MCF 10A (cell line): ENCODE results near the gene GTF3C4. TPM values are rescaled to one million over a fixed set of nuclear protein-coding genes. Genes with fewer than 3 reads are reported as not detected.
"Not testable (repeated sequence)": the region's sequence is repeated elsewhere in the genome, so short reads cannot be mapped to it uniquely, and the experiment has no call there.

Experiments used
- BruUV-seq: library from RNA; stranded (reverse); fragments of 400-500 nt; replicated peaks from 2 replicates; lab custom pipeline; 2021; lab: Mats Ljungman, UMichigan
- CTCF ChIA-PET: fragments of 300-600 bp; sonication (Branson Sonifier 250); formaldehyde crosslinking; extraction: SDS; loops from one replicate; lab custom pipeline; 2021; ENCODE audit warnings: antibody characterized with exemption, inconsistent platforms; lab: Yijun Ruan, JAX
- POLR2A ChIA-PET: fragments of 300-600, 350-650 bp; sonication (Branson Sonifier 250); formaldehyde crosslinking; extraction: SDS; loops from one replicate; lab custom pipeline; 2020; ENCODE audit warnings: antibody characterized with exemption, inconsistent platforms; lab: Yijun Ruan, JAX
- DNase-seq: peaks from one replicate; pipeline ENCODE4 v3.0.0-alpha.2; 2018; ENCODE audit not compliant: unreplicated experiment
- H3K27ac Mint-ChIP-seq: one replicate; pipeline ENCODE4 v1.8.0; 2022; ENCODE audit warnings: mild to moderate bottlenecking, low read depth, mixed read lengths; ENCODE audit not compliant: unreplicated experiment
- H3K27me3 Mint-ChIP-seq: one replicate; pipeline ENCODE4 v1.8.0; 2022; ENCODE audit warnings: mixed read lengths; ENCODE audit not compliant: insufficient read depth, unreplicated experiment
- H3K36me3 Mint-ChIP-seq: one replicate; pipeline ENCODE4 v1.8.0; 2022; ENCODE audit warnings: mild to moderate bottlenecking, moderate library complexity, mixed read lengths; ENCODE audit not compliant: insufficient read depth, unreplicated experiment
- H3K4me1 Mint-ChIP-seq: one replicate; pipeline ENCODE4 v1.8.0; 2022; ENCODE audit warnings: mixed read lengths; ENCODE audit not compliant: insufficient read depth, unreplicated experiment
- H3K4me3 Mint-ChIP-seq: one replicate; pipeline ENCODE4 v1.8.0; 2022; ENCODE audit warnings: mild to moderate bottlenecking, moderate library complexity, mixed read lengths; ENCODE audit not compliant: unreplicated experiment
- H3K9me3 Mint-ChIP-seq: one replicate; pipeline ENCODE4 v1.8.0; 2022; ENCODE audit warnings: mixed read lengths; ENCODE audit not compliant: unreplicated experiment
- intact Hi-C: fragments of 100-400 bp; cut with micrococcal nuclease; formaldehyde crosslinking; loops from 2 replicates; pipeline ENCODE4 v1.14.1; 2022
- total RNA-seq: library from RNA; stranded (reverse); gene quantifications from 2 replicates; pipeline ENCODE4 v1.2.3, GENCODE V29; 2022
- TF ChIP-seq, protein P1 (sequence below): fragments of 200-600 bp; IDR thresholded peaks from one replicate; pipeline ENCODE4 v1.8.0; 2022; ENCODE audit warnings: antibody characterized with exemption, mild to moderate bottlenecking; ENCODE audit not compliant: unreplicated experiment

Gene GTF3C4
- total RNA-seq, 1 experiment from 2014 or later: 18.3 TPM

DNA sequence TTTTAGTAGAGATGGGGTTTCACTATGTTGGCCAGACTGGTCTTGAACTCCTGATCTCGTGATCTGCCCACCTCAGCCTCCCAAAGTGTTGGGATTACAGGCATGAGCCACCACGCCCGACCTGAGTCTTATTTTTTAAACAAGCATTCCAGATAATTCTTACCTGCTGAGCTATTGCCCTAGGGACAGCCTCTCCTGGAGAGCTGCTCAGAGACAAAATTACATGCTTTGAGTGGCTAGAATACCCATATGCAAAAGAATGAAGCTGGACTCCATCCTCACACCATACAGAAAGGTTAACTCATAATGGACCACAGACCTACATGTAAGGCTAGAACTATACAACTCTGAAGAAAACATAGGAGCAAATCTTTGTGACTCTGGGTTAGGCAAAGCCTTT lies 41.6 kb downstream of the GTF3C4 start:
- H3K36me3 Mint-ChIP-seq: no peaks in the 10 kb centered on the region
- DNase-seq: no peak
- peaks cover 2% of the 10 kb centered on the region for H3K27me3 Mint-ChIP-seq
- TF ChIP-seq, protein P1, sequence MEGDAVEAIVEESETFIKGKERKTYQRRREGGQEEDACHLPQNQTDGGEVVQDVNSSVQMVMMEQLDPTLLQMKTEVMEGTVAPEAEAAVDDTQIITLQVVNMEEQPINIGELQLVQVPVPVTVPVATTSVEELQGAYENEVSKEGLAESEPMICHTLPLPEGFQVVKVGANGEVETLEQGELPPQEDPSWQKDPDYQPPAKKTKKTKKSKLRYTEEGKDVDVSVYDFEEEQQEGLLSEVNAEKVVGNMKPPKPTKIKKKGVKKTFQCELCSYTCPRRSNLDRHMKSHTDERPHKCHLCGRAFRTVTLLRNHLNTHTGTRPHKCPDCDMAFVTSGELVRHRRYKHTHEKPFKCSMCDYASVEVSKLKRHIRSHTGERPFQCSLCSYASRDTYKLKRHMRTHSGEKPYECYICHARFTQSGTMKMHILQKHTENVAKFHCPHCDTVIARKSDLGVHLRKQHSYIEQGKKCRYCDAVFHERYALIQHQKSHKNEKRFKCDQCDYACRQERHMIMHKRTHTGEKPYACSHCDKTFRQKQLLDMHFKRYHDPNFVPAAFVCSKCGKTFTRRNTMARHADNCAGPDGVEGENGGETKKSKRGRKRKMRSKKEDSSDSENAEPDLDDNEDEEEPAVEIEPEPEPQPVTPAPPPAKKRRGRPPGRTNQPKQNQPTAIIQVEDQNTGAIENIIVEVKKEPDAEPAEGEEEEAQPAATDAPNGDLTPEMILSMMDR: no peak
- BruUV-seq: no TSS peak
- H3K4me1 Mint-ChIP-seq: no peaks in the 10 kb centered on the region
- POLR2A ChIA-PET: no interaction called here
- H3K27ac Mint-ChIP-seq: no peak overlapping the region
- no peak overlapping the region for H3K4me3 Mint-ChIP-seq
- H3K9me3 Mint-ChIP-seq: no peaks in the 10 kb centered on the region
- CTCF ChIA-PET: no interaction called here
- intact Hi-C loops: no loop called here

DNA sequence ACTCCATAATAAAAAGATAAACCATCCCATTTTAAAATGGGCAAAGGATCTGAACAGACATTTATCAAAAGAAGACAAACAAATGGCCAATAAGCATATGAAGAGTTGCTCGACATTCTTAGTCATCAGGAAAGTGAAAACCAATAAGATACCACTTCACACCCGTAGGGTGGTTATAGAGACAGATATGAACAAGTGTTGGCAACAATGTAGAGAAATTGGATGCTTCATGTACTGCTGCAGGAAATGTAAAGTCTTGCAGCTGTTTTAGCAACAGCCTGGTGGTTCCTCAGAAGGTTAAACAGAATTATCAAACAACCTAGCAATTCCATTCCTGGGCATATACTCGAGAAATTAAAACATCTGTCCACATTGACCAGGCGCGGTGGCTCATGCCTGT lies 42.5 kb downstream of the GTF3C4 start:
- no peaks in the 10 kb centered on the region for H3K36me3 Mint-ChIP-seq
- ChIA-PET POLR2A (no interaction called here), CTCF (no interaction called here)
- no peaks in the 10 kb centered on the region for H3K4me1 Mint-ChIP-seq
- H3K27me3 Mint-ChIP-seq: peaks cover 11% of the 10 kb centered on the region
- TF ChIP-seq, protein P1: no peak
- no peaks in the 10 kb centered on the region for H3K9me3 Mint-ChIP-seq
- DNase-seq: no peak
- no TSS peak for BruUV-seq
- intact Hi-C loops: no loop called here
- H3K27ac Mint-ChIP-seq: no peak overlapping the region
- no peak overlapping the region for H3K4me3 Mint-ChIP-seq

DNA sequence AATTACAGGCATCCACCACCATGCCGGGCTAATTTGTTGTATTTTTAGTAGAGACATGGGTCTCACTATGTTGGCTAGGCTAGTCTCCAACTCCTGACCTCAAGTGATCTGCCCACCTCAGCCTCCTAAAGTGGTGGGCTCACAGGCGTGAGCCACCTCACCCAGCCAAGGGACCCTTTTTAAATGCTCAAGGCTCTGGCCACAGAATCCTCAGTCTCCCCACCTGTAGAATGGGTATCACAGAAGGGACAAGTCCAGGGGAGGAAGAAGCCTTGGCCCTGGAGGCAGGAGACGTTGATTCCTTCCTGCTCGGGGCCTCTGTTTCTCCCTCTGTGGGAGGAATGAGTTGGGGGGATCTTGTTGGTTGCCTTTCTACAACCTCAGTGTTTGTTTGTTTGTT lies 45.7 kb downstream of the GTF3C4 start:
- TF ChIP-seq, protein P1: no peak
- H3K27me3 Mint-ChIP-seq: peaks cover 39% of the 10 kb centered on the region
- H3K36me3 Mint-ChIP-seq: no peaks in the 10 kb centered on the region
- no peak for DNase-seq
- intact Hi-C loops: no loop called here
- POLR2A ChIA-PET: interaction anchor here (0.6 kb wide), 1 partner anchor 11 kb away, joined by 5 read pairs; no protein-coding TSS in a partner anchor
- no peak overlapping the region for H3K27ac Mint-ChIP-seq
- no peak overlapping the region for H3K4me3 Mint-ChIP-seq
- no TSS peak for BruUV-seq
- CTCF ChIA-PET: no interaction called here
- H3K4me1 Mint-ChIP-seq: no peaks in the 10 kb centered on the region
- no peaks in the 10 kb centered on the region for H3K9me3 Mint-ChIP-seq

DNA sequence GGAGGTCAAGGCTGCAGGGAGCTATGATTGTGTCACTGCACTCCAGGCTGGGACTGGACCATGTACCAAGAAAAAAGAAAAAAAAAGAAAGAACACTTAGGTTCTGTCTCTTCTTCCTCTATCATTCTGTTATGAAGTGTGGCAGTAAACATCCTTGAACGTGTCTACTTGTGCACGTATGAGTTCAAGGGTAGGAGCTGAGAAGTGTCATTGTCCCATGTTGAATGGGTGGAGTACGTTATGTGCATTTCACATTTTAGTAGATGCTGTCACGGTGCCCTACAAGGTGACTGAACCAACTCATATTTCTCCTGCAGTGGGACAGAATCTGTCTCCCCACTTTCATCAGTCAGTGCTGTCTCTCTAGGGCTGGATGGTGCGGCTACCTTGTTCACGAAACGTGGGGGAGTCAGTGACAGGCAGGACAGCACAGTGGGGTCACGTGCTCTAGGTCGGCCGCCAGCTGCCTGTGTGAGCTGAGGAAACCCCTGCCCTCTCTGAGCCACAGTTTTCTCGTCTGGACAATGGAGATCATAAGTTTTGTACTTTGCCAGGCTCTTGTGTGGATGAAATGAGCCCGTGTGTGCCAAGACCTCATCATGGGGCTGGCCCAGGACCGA lies 47.2 kb downstream of the GTF3C4 start:
- CTCF ChIA-PET: interaction anchor here (0.6 to 0.7 kb wide), 2 partner anchors 17 to 211 kb away, joined by 3 read pairs; no protein-coding TSS in a partner anchor
- Mint-ChIP-seq H3K27me3 (peaks cover 39% of the 10 kb centered on the region), H3K4me1 (no peaks in the 10 kb centered on the region), H3K27ac (no peak overlapping the region), H3K36me3 (no peaks in the 10 kb centered on the region), H3K4me3 (no peak overlapping the region), H3K9me3 (no peaks in the 10 kb centered on the region)
- intact Hi-C loops: no loop called here
- POLR2A ChIA-PET: interaction anchor here (0.8 kb wide), 1 partner anchor 14 kb away, joined by 3 read pairs; no protein-coding TSS in a partner anchor
- no TSS peak for BruUV-seq
- no peak for DNase-seq
- TF ChIP-seq, protein P1: no peak

DNA sequence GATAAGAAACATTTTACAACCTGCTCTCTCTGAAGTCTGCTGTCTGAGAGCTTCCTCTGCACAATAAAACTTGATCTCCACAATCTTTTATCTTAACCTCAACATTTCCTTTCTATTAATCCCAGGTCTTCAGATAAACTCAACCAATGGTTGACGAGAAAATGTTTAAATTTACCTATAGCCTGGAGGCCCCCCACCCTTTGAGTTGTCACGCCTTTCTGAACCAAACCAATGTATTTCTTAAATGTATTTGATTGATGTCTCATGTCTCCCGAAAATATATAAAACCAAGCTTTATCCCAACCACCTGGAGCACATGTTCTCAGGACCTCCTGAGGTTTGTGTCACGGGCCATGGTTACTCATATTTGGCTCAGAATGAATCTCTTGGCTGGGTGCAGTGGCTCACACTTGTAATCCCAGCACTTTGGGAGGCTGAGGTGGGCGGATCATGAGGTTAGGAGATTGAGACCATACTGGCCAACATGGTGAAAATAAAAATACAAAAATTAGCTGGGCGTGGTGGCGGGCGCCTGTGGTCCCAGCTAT lies 48.2 kb downstream of the GTF3C4 start:
- H3K36me3 Mint-ChIP-seq, CTCF ChIA-PET, H3K9me3 Mint-ChIP-seq, H3K27ac Mint-ChIP-seq, BruUV-seq, DNase-seq, intact Hi-C loops, H3K4me1 Mint-ChIP-seq, H3K4me3 Mint-ChIP-seq: not testable (repeated sequence)
- H3K27me3 Mint-ChIP-seq: peaks cover 48% of the 10 kb centered on the region
- POLR2A ChIA-PET: interaction anchor here (0.8 kb wide), 1 partner anchor 15 kb away, joined by 3 read pairs; no protein-coding TSS in a partner anchor
